Measurements from ENCODE around the gene CAPN5.
"Not testable (repeated sequence)": the region's sequence is repeated elsewhere in the genome, so short reads cannot be mapped to it uniquely, and the experiment has no call there.

The CAPN5 gene

GRCh38 chr11:77044886-77045285 lies 21.9 kb upstream of the CAPN5 start:
- TF ChIP-seq MYC (IDR thresholded peaks at IDR 0.05; ENCODE audit: low read depth, low read length) (no peak), MAX (IDR thresholded peaks at IDR 0.05; ENCODE audit: low read depth, low read length) (no peak), POLR2A (IDR thresholded peaks at IDR 0.05; ENCODE audit: extremely low read depth, insufficient read length) (no peak), CTCF (IDR thresholded peaks at IDR 0.05; ENCODE audit: low read depth, low read length) (no peak)
- H3K4me3 ChIP-seq (ENCODE audit: low read depth, low read length) = no peak overlapping the region
- no peak for DNase-seq (ENCODE audit: low read depth)

- no peak overlapping the region for H3K4me3 ChIP-seq (ENCODE audit: low read depth, low read length)
- peak; percentile 36 for DNase-seq (ENCODE audit: low read depth)
- TF ChIP-seq MYC (IDR thresholded peaks at IDR 0.05; ENCODE audit: low read depth, low read length) (no peak), CTCF (IDR thresholded peaks at IDR 0.05; ENCODE audit: low read depth, low read length) (peak; percentile 56), MAX (IDR thresholded peaks at IDR 0.05; ENCODE audit: low read depth, low read length) (no peak), POLR2A (IDR thresholded peaks at IDR 0.05; ENCODE audit: extremely low read depth, insufficient read length) (no peak)
Observed at GRCh38 chr11:77046060-77046501, 20.7 kb upstream of the CAPN5 start.

DNA sequence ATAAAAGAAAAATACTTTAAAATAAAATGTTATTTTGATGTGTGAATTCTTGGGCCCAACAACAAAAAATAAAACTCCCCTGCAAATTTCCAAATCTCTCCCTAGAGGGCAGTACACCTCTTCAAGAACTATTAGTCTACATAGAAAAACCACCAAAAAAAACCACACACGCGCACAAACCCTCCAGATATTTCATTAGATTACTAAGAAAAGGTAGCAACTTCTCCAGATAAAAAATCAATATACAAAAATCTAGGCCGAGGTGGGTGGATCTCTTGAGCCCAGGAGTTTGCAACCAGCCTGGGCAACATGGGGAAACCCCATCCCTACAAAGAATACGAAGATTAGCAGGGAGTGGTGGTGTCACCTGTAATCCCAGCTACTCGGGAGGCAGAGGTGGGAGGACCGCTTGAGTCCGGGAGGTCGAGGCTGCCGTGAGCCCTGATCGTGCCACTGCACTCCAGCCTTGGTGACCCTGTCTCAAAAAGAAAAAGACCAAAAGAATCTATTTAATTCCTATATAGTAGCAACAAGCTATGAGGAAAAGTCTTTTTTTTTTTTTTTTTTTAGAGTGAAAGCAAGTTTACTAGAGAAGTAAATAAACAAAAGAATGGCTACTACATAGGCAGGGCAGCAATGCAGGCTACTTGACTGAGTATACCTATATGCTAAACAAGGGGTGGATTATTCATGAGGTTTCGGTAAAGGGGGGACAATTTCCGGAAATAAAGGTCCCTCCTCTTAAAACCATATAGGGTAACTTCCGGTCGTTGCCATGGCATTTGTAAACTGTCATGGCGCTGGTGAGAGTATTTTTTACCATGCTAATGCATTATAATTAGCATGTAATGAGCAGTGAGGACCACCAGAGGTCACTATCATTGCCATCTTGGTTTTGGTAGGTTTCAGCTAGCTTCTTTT lies 19.5 kb upstream of the CAPN5 start:
- H3K4me3 ChIP-seq (ENCODE audit: low read depth, low read length) = peak overlapping the region; percentile 57
- TF ChIP-seq MYC (IDR thresholded peaks at IDR 0.05; ENCODE audit: low read depth, low read length) (no peak), CTCF (IDR thresholded peaks at IDR 0.05; ENCODE audit: low read depth, low read length) (peak; percentile 59), POLR2A (IDR thresholded peaks at IDR 0.05; ENCODE audit: extremely low read depth, insufficient read length) (no peak), MAX (IDR thresholded peaks at IDR 0.05; ENCODE audit: low read depth, low read length) (peak; percentile 35; the same call in 1 of the 2 replicates)
- peak; percentile 91 for DNase-seq (ENCODE audit: low read depth)

DNA sequence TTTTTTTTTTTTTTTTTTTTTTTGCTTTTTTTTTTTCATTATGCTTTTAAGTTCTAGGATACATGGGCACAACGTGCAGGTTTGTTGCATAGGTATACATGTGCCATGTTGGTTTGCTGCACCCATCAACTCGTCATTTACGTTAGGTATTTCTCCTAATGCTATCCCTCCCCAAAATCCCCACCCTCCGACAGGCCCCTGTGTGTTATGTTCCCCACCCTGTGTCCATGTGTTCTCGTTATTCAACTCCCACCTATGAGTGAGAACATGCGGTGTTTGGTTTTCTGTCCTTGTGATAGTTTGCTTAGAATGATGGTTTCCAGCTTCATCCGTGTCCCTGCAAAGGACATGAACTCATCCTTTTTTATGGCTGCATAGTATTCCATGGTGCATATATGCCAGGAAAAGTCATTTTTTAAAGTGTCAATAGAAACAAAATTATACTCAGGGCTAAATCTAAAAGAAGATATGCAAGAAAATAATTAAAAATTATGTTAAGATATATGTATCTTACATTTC lies 18.8 kb upstream of the CAPN5 start:
- not testable (repeated sequence) for DNase-seq (ENCODE audit: low read depth); H3K4me3 ChIP-seq (ENCODE audit: low read depth, low read length)

GRCh38 chr11:77049026-77049425 lies 17.7 kb upstream of the CAPN5 start:
- no peak for DNase-seq (ENCODE audit: low read depth)
- no peak overlapping the region for H3K4me3 ChIP-seq (ENCODE audit: low read depth, low read length)
- TF ChIP-seq MAX (IDR thresholded peaks at IDR 0.05; ENCODE audit: low read depth, low read length) = no peak
- TF ChIP-seq CTCF (IDR thresholded peaks at IDR 0.05; ENCODE audit: low read depth, low read length) = no peak
- no peak for TF ChIP-seq POLR2A (IDR thresholded peaks at IDR 0.05; ENCODE audit: extremely low read depth, insufficient read length)
- TF ChIP-seq MYC (IDR thresholded peaks at IDR 0.05; ENCODE audit: low read depth, low read length) = no peak

GRCh38 chr11:77051511-77051910 lies 15.3 kb upstream of the CAPN5 start:
- TF ChIP-seq MAX (IDR thresholded peaks at IDR 0.05; ENCODE audit: low read depth, low read length) = no peak
- TF ChIP-seq MYC (IDR thresholded peaks at IDR 0.05; ENCODE audit: low read depth, low read length) = no peak
- no peak for TF ChIP-seq CTCF (IDR thresholded peaks at IDR 0.05; ENCODE audit: low read depth, low read length)
- no peak for TF ChIP-seq POLR2A (IDR thresholded peaks at IDR 0.05; ENCODE audit: extremely low read depth, insufficient read length)
- H3K4me3 ChIP-seq (ENCODE audit: low read depth, low read length) = no peak overlapping the region

More at GRCh38 chr11:77051511-77051910, 15.3 kb upstream of the CAPN5 start:
- no peak for DNase-seq (ENCODE audit: low read depth)

All from NB4 (cell line).